GM12892 (cell line): ENCODE data around the gene RAB40B.

Source experiments
- POLR2A ChIP-seq: IDR thresholded peaks from 2 replicates; pipeline ENCODE4 v1.6.1; 2011; ENCODE audit warnings: low read depth, low read length, control low read depth
- POLR2AphosphoS5 ChIP-seq: IDR thresholded peaks from 2 replicates; pipeline ENCODE4 v1.6.1; 2011; ENCODE audit warnings: low read depth, low read length, control low read depth
- TAF1 ChIP-seq: IDR thresholded peaks from 2 replicates; pipeline ENCODE4 v1.6.1; 2011; ENCODE audit warnings: low read depth, mild to moderate bottlenecking, control low read depth, low read length, borderline replicate concordance

- TF ChIP-seq POLR2AphosphoS5 (no peak), TAF1 (no peak), POLR2A (no peak)
Observed at GRCh38 chr17:82692268-82692667, 6.2 kb downstream of the RAB40B start.
